HG02973 (cell line): ENCODE data around the gene NIM1K.
A peak's percentile ranks its signal among the peaks of the same experiment; 100 is the strongest.
"Not testable (repeated sequence)": the region's sequence is repeated elsewhere in the genome, so short reads cannot be mapped to it uniquely, and the experiment has no call there.

Experiments used
- ATAC-seq: cut with Tn5 transposase; IDR thresholded peaks from one replicate; pipeline ENCODE4 v1.9.1; 2021; ENCODE audit warnings: moderate library complexity; ENCODE audit not compliant: unreplicated experiment

NIM1K gene

DNA sequence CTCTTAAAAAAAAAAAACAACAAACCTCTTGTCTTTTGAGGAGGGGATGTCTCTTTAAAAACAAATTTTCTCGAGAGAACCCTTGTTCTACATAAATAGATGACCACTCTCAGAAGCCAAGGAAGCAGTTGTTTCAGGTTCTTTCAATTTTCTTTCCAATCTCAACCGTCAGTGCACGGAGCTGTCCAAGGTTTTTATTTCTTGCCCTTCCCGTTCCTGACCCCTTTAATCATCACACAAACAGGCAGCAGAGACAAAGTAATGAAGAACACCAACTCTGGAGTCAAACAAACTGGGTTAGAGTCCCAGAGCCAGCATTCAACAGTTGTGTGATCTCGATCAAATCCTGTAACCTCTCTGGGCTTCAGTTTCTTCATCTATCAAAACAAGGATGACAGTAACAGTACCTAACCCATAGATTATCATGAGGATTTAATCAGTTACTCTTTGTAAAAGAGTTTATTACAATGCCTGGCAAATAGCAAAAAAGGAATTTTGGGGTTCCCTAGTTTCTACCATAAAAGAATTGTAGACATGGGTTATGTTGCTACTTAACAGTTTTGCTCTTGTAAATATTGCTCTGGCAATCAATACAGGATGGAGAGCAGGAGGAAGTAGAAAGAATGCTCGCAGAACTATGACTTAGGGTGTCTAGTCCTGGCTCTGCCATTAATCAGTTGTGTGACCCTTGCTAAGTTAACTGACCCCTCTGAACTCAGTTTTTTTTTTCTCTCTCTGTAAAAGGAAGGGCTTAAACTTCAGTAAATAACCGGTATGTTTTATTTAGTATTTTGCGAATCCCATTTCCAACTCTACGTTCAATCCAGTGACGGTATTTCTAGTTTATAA lies 1.0 kb upstream of the NIM1K start:
- ATAC-seq: no peak

DNA sequence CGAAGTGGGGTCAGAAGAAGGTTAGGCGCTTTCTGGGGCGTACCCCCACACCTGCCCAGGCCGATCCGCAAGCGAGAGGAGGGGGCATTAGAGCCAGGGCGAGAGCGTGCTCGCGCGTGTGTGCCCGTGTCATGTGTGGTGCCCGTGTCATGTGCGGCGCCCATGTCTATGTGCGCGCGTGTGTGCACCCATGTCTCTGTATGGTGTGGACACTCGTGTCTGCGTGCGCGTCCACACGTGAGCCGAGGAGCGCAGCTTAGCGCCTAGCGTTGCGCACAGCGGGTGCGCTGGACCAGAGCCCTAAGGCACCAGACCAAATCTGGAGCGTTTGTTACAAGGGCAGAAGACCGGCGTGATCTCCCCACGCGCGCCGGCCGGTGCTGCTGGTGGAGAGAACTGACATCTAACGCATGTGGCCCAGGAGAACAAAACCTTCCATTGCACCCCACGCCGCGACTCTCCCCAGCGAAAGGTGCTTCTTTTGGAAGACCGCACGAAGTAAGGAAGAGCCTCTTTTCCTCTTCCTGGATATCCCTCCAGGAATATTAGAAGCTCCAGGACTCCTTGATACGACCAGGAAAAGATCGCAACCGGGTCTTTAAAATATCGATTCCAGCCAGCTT lies 644 bp downstream of the NIM1K start:
- peak; percentile 20 for ATAC-seq

GRCh38 chr5:43193181-43193893 lies 1.3 kb downstream of the NIM1K start:
- ATAC-seq: peak; percentile 75

GRCh38 chr5:43193894-43194265 lies 1.9 kb downstream of the NIM1K start:
- ATAC-seq: no peak

DNA sequence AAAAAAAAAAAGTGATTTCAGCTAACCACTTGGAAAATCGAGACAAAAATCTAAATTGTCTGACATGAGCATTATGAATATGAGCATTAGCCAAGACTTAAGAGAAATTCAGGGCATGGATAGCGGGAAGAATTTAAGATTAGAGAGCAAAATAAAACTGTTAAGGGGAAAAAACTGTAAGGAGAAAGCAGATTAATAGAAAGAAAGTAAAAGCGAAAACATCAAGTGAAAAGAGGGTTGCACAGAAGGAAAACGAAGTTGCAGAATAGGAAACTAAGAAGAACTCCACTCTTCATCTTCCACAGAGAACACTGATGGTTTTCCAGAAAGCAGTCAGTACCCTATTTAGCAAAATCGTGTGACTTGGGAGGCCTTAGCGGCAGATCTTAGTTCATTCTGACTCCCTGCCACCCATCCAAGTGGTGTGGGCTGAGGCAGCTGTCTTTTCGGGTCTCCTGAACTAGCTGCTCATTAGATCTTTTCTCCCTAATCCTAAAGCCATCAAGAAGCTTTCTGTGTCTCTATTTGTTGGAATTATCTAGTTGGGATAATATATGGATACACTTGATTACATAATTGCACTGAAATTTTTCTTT lies 3.7 kb downstream of the NIM1K start:
- ATAC-seq: no peak

DNA sequence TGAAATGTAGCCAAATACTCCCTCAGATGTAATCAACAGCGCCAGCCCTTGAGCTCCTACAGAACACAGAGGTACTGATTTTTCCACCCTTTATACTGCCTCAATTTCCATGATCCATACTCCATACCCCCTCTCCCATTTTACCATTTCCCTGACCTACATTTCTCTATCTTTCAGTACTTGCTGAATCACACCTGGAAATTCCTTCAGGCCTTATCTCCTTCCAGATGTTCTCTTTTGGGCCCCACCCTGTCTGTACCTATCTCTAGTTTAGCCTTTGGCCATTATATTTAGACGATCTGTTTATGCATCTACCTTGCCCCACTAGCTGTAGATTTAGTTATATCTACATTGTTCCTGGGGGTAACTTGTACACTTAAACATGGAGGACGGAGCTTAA lies 5.5 kb downstream of the NIM1K start:
- ATAC-seq: no peak

- ATAC-seq: not testable (repeated sequence)
Measured at GRCh38 chr5:43201442-43201841, 9.4 kb downstream of the NIM1K start.

- no peak for ATAC-seq
Measured at GRCh38 chr5:43202380-43202779, 10.4 kb downstream of the NIM1K start.

DNA sequence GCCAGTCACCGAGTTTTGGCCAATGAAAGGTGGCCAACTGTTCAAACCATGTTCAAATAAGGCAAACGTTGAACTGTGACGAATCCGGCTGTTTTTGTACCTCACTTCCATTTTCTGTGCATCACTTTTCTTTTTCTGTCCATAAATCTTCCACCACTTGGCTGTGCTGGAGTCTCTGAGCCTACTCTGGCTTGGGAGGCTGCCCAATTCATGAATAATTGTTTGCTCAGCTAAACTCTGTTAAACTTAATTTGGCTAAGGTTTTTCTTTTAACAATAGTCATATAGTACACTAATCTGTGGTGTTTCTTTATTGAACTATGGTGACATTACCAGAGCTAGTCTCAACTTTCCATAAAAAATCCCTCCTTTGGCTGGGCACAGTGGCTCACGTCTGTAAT lies 11.3 kb downstream of the NIM1K start:
- ATAC-seq: no peak

- no peak for ATAC-seq
Measured at GRCh38 chr5:43204958-43205357, 12.9 kb downstream of the NIM1K start.

DNA sequence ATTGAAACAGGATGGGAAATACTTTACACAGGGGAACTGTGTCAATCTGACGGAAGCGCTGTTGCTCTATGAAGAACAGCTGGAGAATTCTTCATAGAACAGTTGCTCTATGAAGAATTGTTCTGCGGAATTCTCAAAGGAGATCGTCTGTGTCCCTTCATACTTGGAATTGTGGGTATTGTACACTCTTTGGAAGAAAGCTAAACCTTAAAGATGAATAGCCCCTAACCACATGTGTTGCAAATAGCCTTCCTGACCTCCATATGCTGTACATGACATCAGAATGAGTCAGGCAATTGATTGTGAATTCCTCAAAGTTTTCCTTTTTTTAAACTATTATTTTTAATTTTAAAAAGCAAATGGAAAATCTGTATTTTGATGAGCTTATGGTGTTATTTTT lies 15.6 kb downstream of the NIM1K start:
- no peak for ATAC-seq

DNA sequence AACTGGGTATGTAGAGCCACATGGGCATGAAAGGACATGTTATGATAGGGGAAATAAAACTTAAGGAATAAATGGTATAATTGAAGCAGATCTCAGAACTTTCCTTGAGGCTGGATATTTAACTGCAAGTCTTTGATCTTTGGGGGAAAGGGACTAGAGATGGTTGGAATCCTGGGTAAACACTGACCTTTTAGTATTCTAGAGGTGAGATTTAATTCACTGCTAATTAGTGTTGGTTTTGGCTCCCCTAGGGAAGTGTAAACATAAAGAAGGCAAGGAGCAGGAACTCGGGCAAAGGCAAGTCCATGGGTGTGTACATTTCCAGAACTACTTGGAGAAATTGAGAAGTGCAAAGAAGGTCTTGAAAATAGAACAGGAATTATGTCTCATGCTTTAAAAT lies 16.6 kb downstream of the NIM1K start:
- no peak for ATAC-seq

- no peak for ATAC-seq
Measured at GRCh38 chr5:43209060-43209459, 17.0 kb downstream of the NIM1K start.

DNA sequence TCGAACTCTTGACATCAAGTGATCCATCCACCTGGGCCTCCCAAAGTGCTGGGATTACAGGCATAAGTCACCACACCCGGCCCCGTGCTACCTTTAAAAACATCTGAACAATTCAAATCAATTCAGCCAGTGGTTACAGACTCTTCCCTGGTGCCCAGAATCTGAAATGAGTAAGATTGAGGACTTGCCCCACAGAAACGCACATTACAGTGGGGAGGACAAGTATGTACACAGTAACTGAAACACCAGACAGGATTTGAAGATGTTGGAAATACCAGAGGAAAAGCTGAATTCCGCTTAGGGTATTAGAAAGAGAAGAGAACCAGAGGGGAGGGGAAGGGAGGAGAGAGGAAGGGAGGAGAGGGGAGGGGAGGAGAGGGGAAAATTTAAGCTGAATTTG lies 17.8 kb downstream of the NIM1K start:
- no peak for ATAC-seq

- ATAC-seq: no peak
Measured at GRCh38 chr5:43210570-43210969, 18.5 kb downstream of the NIM1K start.

DNA sequence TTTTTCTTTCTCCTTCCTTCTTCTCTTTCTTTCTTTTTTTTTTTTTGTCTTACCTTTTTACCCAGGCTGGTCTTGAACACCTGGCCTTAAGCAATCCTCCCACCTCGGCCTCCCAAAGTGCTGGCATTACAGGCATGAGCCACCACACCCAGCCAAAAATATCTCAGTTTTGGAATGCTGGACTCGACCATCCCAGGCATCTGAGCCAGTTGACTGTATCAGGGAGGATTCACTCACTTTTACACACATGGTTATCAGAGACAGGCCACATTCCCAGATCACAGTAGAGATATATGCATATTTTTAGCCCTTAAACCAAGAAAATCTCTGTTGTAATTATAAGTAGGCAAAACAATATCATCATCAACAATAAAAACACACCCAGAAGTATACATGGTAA lies 21.9 kb downstream of the NIM1K start:
- no peak for ATAC-seq

DNA sequence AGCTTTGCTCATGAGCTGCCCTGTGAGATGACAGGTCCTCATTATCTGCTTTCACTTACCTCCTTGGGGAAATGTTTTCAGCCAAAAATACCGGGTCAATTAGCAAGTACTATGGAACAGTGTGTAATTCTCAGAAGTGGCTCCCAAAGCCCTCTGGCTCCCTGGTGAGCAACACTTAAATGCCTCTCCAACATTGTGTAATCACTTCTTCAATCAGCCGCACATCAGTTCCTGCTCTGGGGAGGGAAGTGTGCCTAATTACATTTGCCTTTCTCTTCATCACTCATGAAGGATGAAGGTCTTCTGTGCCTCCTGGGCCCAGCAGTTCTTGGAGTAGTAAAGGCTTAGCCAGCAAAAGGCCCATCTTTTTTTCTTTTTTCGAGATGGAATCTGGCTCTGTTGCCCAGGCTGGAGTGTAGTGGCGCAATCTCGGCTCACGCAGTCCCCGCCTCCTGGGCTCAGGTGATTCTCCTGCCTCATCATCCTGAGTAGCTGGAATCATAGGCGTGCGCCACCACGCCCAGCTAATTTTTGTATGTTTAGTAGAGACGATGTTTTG lies 23.1 kb downstream of the NIM1K start:
- ATAC-seq: no peak

DNA sequence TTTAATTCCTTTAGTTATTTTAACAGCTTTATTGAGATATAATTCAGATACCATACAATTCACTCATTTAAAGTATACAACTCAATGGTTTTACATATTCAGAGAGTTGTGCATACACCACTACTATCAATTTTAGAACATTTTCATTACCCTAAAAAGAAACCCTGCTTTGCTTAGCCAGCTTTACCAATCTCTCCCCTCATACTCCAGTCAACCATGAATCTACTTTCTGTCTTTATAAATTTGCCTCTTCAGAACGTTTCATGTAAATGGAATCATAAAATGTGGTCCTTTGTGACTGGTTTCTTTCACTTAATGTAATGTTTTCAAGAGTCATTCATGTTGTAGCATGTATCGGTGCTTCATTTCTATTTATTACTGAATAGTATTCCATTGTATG lies 24.9 kb downstream of the NIM1K start:
- ATAC-seq: no peak

DNA sequence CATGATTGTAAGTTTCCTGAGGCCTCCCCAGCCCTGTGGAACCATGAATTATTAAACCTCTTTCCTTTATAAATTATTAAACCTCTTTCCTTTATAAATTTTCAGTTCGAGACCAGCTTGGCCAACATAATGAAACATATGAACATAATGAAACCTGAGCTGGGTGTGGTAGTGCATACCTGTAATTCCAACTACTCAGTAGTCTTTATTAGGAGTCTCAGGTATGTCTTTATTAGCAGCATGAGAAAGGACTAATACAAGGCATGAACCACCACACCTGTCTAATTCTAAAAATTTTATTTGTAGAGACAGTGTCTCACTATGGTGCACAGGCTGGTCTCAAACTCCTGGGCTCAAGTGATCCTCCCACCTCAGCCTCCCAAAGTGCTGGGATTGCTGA lies 27.1 kb downstream of the NIM1K start:
- ATAC-seq: no peak

DNA sequence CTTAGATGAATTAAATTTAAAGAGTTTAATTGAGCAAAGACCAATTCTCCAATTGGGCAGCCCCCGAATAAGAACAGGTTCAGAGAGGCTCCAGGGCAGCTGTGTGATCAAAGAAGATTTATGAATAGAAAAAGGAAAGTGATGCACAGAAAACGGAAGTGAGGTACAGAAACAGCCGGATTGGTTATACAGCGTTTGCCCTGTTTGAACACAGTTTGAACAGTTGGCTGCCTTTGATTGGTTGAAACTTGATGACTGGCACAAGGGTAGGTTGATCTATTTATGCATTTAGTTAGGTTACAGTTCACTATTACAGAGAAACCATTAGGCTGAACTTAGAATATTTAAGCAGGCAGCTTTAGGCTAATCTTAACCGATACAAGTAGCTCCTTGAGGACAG lies 29.5 kb downstream of the NIM1K start:
- ATAC-seq: no peak

DNA sequence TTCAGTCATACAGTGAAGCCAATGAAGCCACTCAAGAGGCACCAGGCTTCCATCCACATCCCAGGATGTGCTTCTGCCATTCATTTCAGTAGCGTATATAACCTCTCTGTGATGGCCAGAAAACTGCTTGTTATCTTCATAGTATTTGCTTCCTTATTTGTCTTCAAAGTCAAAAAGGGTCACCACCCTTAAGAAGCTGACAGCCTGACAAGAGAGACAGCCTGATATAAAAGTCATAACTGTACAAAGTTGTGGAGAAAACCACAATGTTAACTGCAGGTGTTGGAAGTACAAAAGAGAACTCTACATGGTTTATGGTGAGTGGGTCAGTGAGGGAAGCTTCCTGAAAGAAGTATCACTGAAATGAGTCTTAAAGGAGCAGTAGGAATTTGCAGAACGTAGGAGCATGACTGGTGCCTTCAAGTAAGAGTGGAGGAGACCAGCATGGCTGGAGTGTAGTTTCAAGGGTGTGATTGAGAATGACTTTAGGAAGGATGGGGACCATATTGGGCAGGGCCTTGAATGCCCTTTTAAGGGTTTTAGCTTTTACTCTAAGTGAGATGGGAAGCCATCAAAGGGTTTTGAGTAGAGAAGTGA lies 33.7 kb downstream of the NIM1K start:
- no peak for ATAC-seq
